ENCODE data around the gene CR1. TPM values are rescaled to one million over a fixed set of nuclear protein-coding genes. Genes with fewer than 3 reads are reported as not detected.
"Not testable (repeated sequence)": the region's sequence is repeated elsewhere in the genome, so short reads cannot be mapped to it uniquely, and the experiment has no call there.

The CR1 gene
- total RNA-seq, 4 donors from 2014 or later: 0.92 to 12.1 (median 2.6) TPM

DNA sequence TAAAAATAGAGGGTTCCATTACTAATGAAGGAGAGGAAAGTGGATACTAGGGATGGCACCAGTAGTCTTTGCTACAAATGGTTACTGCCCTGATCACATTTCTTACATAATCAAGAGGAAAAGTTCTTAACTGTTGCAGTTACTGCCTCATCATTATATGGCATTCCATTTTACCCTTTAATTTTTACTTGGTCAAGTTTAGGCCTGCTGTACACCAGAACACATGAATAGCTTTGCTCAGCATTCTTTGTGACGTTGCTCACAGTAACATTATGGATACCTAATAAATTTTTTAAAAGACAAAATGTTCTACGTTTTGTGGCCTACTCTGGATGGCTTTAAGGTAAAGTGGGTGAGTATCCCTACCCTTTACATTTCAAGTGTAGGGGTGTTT lies 110.4 kb downstream of the CR1 start:
- DNase-seq (ENCODE audit: extremely low spot score): no peak
- H3K4me3 ChIP-seq: no peak overlapping the region
- no peaks in the 10 kb centered on the region for H3K9me3 ChIP-seq
- no peak overlapping the region for H3K27ac ChIP-seq (replicated peaks in 1 of 4)
- H3K36me3 ChIP-seq: no peaks in the 10 kb centered on the region
- H3K4me1 ChIP-seq: no peaks in the 10 kb centered on the region
- H3K27me3 ChIP-seq: no peaks in the 10 kb centered on the region
- TF ChIP-seq EP300 (IDR thresholded peaks at IDR 0.05) (no peak), POLR2A (IDR thresholded peaks at IDR 0.05; ENCODE audit: low read depth) (no peak), POLR2AphosphoS5 (IDR thresholded peaks at IDR 0.05) (no peak)
- TF ChIP-seq, protein P1, sequence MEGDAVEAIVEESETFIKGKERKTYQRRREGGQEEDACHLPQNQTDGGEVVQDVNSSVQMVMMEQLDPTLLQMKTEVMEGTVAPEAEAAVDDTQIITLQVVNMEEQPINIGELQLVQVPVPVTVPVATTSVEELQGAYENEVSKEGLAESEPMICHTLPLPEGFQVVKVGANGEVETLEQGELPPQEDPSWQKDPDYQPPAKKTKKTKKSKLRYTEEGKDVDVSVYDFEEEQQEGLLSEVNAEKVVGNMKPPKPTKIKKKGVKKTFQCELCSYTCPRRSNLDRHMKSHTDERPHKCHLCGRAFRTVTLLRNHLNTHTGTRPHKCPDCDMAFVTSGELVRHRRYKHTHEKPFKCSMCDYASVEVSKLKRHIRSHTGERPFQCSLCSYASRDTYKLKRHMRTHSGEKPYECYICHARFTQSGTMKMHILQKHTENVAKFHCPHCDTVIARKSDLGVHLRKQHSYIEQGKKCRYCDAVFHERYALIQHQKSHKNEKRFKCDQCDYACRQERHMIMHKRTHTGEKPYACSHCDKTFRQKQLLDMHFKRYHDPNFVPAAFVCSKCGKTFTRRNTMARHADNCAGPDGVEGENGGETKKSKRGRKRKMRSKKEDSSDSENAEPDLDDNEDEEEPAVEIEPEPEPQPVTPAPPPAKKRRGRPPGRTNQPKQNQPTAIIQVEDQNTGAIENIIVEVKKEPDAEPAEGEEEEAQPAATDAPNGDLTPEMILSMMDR (IDR thresholded peaks at IDR 0.05): no peak
- intact Hi-C loops (cut with DNase I): no loop called here
- 71% methylated on average over 2 of the region's 2 CpGs for WGBS

DNA sequence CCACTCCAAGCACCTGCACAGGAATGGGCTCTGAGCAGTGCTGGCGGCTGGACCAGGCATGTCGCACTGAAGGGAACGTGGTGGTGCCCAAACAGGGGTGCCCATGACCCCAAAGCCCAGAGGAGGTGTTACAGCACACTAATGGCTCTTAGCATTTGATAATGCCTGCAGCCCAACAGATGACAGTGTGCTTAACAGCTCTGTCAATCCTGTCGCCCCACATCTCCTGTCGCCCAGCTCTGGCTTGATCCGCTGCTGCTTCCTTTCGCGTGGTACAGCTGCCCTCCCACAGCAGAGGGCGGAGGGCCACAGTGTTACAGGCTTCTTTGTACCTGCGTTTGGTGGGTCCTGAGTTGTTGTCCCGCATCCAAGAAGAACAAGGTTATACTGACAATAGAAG lies 116.8 kb downstream of the CR1 start:
- Histone ChIP-seq H3K4me1 (no peaks in the 10 kb centered on the region), H3K27me3 (peaks cover 0 to 9% (median 0%) of the 10 kb centered on the region in 4 donors), H3K36me3 (no peaks in the 10 kb centered on the region), H3K4me3 (no peak overlapping the region), H3K9me3 (no peaks in the 10 kb centered on the region), H3K27ac (replicated peaks in 1 of 4) (no peak overlapping the region)
- 80% methylated on average over 11 of the region's 11 CpGs for WGBS
- TF ChIP-seq POLR2A (IDR thresholded peaks at IDR 0.05; ENCODE audit: low read depth): no peak
- TF ChIP-seq POLR2AphosphoS5 (IDR thresholded peaks at IDR 0.05): no peak
- no peak for TF ChIP-seq EP300 (IDR thresholded peaks at IDR 0.05)
- TF ChIP-seq, protein P1 (IDR thresholded peaks at IDR 0.05): no peak
- intact Hi-C loops (cut with DNase I): no loop called here
- no peak for DNase-seq (ENCODE audit: extremely low spot score)

DNA sequence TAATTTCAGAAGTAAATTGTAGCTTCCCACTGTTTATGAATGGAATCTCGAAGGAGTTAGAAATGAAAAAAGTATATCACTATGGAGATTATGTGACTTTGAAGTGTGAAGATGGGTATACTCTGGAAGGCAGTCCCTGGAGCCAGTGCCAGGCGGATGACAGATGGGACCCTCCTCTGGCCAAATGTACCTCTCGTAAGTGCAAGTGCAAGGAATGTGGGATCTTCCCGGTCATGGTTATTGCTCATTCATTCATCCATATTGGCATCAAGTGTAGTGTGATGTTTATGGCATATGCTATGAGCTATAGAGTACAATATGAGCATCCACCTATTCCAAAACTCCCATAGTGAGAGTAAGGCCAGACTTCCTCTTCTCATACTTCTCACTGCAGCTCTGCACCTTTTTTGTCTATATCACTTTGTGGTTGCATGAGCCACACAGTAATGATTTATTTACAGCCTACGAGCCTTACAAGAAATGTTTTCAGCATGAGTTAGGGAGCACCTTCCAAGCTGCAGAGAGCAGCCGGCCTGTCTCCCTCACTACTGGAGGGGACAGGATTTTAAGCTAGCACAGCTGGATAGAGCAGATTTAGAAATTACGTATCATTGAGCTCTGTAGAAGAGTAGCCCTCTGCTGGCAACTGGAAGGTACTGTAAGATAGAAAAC lies 124.0 kb downstream of the CR1 start:
- no peak for DNase-seq (ENCODE audit: extremely low spot score)
- H3K27me3 ChIP-seq: no peaks in the 10 kb centered on the region
- H3K36me3 ChIP-seq: no peaks in the 10 kb centered on the region
- H3K9me3 ChIP-seq: no peaks in the 10 kb centered on the region
- no peak overlapping the region for H3K27ac ChIP-seq (replicated peaks in 1 of 4)
- TF ChIP-seq POLR2A (IDR thresholded peaks at IDR 0.05; ENCODE audit: low read depth) (no peak), EP300 (IDR thresholded peaks at IDR 0.05) (no peak)
- TF ChIP-seq, protein P1 (IDR thresholded peaks at IDR 0.05): peak; percentile 42 to 70 (median 49)
- H3K4me3 ChIP-seq: no peak overlapping the region
- intact Hi-C loops (cut with DNase I): no loop called here
- WGBS: 43% methylated on average over 7 of the region's 7 CpGs
- H3K4me1 ChIP-seq: peaks cover 0 to 3% (median 0%) of the 10 kb centered on the region in 4 donors

DNA sequence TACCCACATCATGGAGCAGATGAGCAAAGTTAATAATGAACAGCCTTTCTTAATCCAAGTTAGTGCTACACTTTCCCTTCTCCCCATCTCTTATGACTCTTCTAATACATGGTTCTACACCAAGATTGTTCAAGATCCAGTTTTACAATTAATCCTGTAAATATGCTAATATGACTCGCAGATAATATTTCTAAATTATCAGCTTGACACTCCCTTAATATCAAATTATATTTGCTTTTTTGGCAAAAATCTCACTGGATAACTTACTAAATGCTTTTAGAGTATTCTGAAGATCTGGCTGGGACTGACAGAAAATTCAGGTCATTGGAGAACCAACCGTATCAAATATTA lies 124.6 kb downstream of the CR1 start:
- no peak for DNase-seq (ENCODE audit: extremely low spot score)
- no peaks in the 10 kb centered on the region for H3K9me3 ChIP-seq
- H3K4me1 ChIP-seq: peaks cover 0 to 3% (median 0%) of the 10 kb centered on the region in 4 donors
- no peak overlapping the region for H3K4me3 ChIP-seq
- no peak overlapping the region for H3K27ac ChIP-seq (replicated peaks in 1 of 4)
- 92% methylated on average over 2 of the region's 2 CpGs for WGBS
- TF ChIP-seq POLR2A (IDR thresholded peaks at IDR 0.05; ENCODE audit: low read depth) (no peak), POLR2AphosphoS5 (IDR thresholded peaks at IDR 0.05) (no peak), EP300 (IDR thresholded peaks at IDR 0.05) (no peak)
- TF ChIP-seq, protein P1 (IDR thresholded peaks at IDR 0.05): no peak
- no peaks in the 10 kb centered on the region for H3K36me3 ChIP-seq
- no peaks in the 10 kb centered on the region for H3K27me3 ChIP-seq
- intact Hi-C loops (cut with DNase I): no loop called here

DNA sequence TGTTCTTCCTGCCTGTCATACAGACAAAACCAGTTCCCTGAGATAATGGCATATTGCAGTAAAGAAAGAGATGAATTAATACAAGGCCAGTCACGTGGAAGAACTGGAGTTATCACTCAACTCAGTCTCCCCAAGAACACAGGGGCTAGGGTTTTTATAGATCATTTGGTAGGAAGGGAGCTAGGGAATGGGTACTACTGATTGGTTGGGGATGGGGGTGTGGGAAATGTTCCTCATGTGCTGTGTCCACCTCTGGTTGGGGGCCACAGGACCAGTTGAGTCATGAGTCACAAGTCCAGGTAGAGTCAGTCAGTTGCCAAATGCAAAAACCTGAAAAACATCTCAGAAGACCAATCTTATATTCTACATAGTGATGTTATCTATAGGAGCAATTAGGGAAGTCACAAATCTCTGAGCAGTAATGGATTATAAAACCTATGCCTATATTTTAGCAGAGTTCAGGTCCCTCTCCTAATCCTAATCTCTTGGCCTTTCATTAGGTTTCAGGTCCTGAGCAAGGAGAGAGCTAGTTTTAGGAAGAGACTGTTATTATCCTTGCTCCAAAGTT lies 129.6 kb downstream of the CR1 start:
- H3K4me3 ChIP-seq; H3K9me3 ChIP-seq; DNase-seq (ENCODE audit: extremely low spot score); intact Hi-C loops (cut with DNase I); H3K27ac ChIP-seq (replicated peaks in 1 of 4); H3K36me3 ChIP-seq; H3K27me3 ChIP-seq; H3K4me1 ChIP-seq: not testable (repeated sequence)
- WGBS: 91% methylated on average over 1 of the region's 1 CpG

Measured in esophagus muscularis mucosa (tissue), 4 donors.